HCT116 (cell line): ENCODE measurements around the gene CDK4. TPM values are rescaled to one million over a fixed set of nuclear protein-coding genes. Genes with fewer than 3 reads are reported as not detected.

ENCODE experiments used
- ATAC-seq: fragments of 200-7000 bp; cut with Tn5 transposase; 2 replicates; pipeline ENCODE4 v1.9.1; 2020; ENCODE audit warnings: mild to moderate bottlenecking, moderate library complexity
- BruUV-seq: library from RNA; stranded (reverse); fragments of 400-500 nt; replicated peaks from 2 replicates; lab custom pipeline; 2021; lab: Mats Ljungman, UMichigan
- CTCF ChIA-PET: fragments of 300-600 bp; sonication (Branson Sonifier 250); formaldehyde crosslinking; loops from one replicate; lab custom pipeline; 2021; ENCODE audit warnings: antibody characterized with exemption; lab: Charles Lee
- POLR2A ChIA-PET: fragments of 300-600, 350-600 bp; sonication (Branson Sonifier 250); formaldehyde crosslinking; loops from one replicate; lab custom pipeline; 2021; ENCODE audit warnings: antibody characterized with exemption; lab: Charles Lee
- RAD21 ChIA-PET, 2 experiments: fragments of 300-600 bp; sonication (Branson Sonifier 250); formaldehyde crosslinking; loops; one replicate each; lab custom pipeline; 2023; ENCODE audit warnings: low total read pairs in 2 of 2; ENCODE audit not compliant: uncharacterized antibody in 2 of 2, unreplicated experiment in 2 of 2, low non-redundant PET in 1 of 2; lab: Charles Lee
- DNase-seq: peaks from one replicate; pipeline ENCODE4 v3.0.0-alpha.2; 2010; ENCODE audit warnings: low read depth, low spot score
- H2AFZ ChIP-seq: fragments of 200-600 bp; shearing (Covaris generic), sonication (generic); 2 replicates; pipeline ENCODE4 v1.6.1; 2017; ENCODE audit warnings: low read depth, mixed run types, mixed read lengths, antibody characterized with exemption, low read length; ENCODE audit not compliant: poor library complexity, severe bottlenecking
- H3K27ac ChIP-seq: 2 replicates; pipeline ENCODE4 v1.5.1; 2012; ENCODE audit warnings: low read depth, low read length
- H3K27me3 ChIP-seq: fragments of 200-600 bp; sonication (generic); 2 replicates; pipeline ENCODE4 v1.6.1; 2016; ENCODE audit warnings: mixed run types, low read length, mixed read lengths; ENCODE audit not compliant: insufficient read depth
- H3K36me3 ChIP-seq, 2 experiments: fragments of 200-500 bp in 1 of 2; fragments of 200-600 bp in 1 of 2; sonication (Bioruptor generic) in 1 of 2; sonication (generic) in 1 of 2; 2 replicates each; pipeline versions ENCODE4 v1.5.1 to v1.6.1; 2014 to 2016; ENCODE audit warnings: low read length in 2 of 2, inconsistent platforms in 1 of 2, mixed read lengths in 1 of 2, mixed run types in 1 of 2; ENCODE audit not compliant: insufficient read depth in 2 of 2, control insufficient read depth in 1 of 2
- H3K4me1 ChIP-seq, 2 experiments: fragments of 200-600 bp in 1 of 2; sonication (generic) in 1 of 2; 2 replicates each; pipeline versions ENCODE4 v1.5.1 to v1.6.1; 2012 to 2017; ENCODE audit warnings: low read length in 2 of 2, inconsistent platforms in 1 of 2, mild to moderate bottlenecking in 1 of 2, mixed read lengths in 1 of 2, mixed run types in 1 of 2, moderate library complexity in 1 of 2; ENCODE audit not compliant: insufficient read depth in 2 of 2, control insufficient read depth in 1 of 2
- H3K4me2 ChIP-seq: fragments of 200-600 bp; sonication (generic); 2 replicates; pipeline ENCODE4 v1.6.1; 2017; ENCODE audit warnings: mixed run types, low read length, mixed read lengths
- H3K4me3 ChIP-seq, 2 experiments: fragments of 200-600 bp in 1 of 2; sonication (generic) in 1 of 2; replicated peaks in 1 of 2; 2 replicates each; pipeline ENCODE4 v1.5.1; 2011 to 2016; ENCODE audit warnings: low read length in 2 of 2, control low read depth in 1 of 2, low read depth in 1 of 2, mild to moderate bottlenecking in 1 of 2, mixed read lengths in 1 of 2, mixed run types in 1 of 2
- H3K79me2 ChIP-seq: fragments of 200-600 bp; sonication (generic); 2 replicates; pipeline ENCODE4 v1.6.1; 2017; ENCODE audit warnings: mild to moderate bottlenecking, mixed run types, low read length, moderate library complexity, mixed read lengths; ENCODE audit not compliant: insufficient read depth
- H3K9ac ChIP-seq: fragments of 200-600 bp; sonication (generic); 2 replicates; pipeline ENCODE4 v1.6.1; 2016; ENCODE audit warnings: low read length, mixed read lengths
- H3K9me2 ChIP-seq: fragments of 200-600 bp; sonication (generic), shearing (Covaris generic); 2 replicates; pipeline ENCODE4 v1.6.1; 2017; ENCODE audit warnings: mixed run types, mild to moderate bottlenecking, moderate library complexity; ENCODE audit not compliant: insufficient read depth
- H3K9me3 ChIP-seq, 2 experiments: fragments of 200-500 bp in 1 of 2; fragments of 200-600 bp in 1 of 2; sonication (Bioruptor generic) in 1 of 2; sonication (generic) in 1 of 2; 2 replicates each; pipeline ENCODE4 v1.6.1; 2014 to 2017; ENCODE audit warnings: low read length in 2 of 2, mixed read lengths in 2 of 2, inconsistent platforms in 1 of 2, low read depth in 1 of 2, mild to moderate bottlenecking in 1 of 2, mixed run types in 1 of 2, moderate library complexity in 1 of 2; ENCODE audit not compliant: control insufficient read depth in 1 of 2, insufficient read depth in 1 of 2
- H4K20me1 ChIP-seq: fragments of 200-600 bp; sonication (generic), shearing (Covaris generic); 2 replicates; pipeline ENCODE4 v1.6.1; 2017; ENCODE audit warnings: mixed run types, mild to moderate bottlenecking, moderate library complexity; ENCODE audit not compliant: insufficient read depth
- ATF3 ChIP-seq: IDR thresholded peaks from 2 replicates; pipeline ENCODE4 v1.6.1; 2012
- CBX3 ChIP-seq: IDR thresholded peaks from 2 replicates; pipeline ENCODE4 v1.6.1; 2012; ENCODE audit warnings: low read depth
- CTCF ChIP-seq, 3 experiments: fragments of 200-600 bp in 1 of 3; sonication (generic) in 1 of 3; IDR thresholded peaks in 2 of 3; conservative IDR thresholded peaks in 1 of 3; 2 replicates each; pipeline ENCODE4 v1.5.1; 2012 to 2017; ENCODE audit warnings: low read depth in 2 of 3, low read length in 2 of 3, antibody characterized with exemption in 1 of 3, borderline replicate concordance in 1 of 3, control low read depth in 1 of 3, mild to moderate bottlenecking in 1 of 3, mixed read lengths in 1 of 3, mixed run types in 1 of 3, moderate library complexity in 1 of 3; ENCODE audit not compliant: insufficient read depth in 1 of 3
- EGR1 ChIP-seq: IDR thresholded peaks from 2 replicates; pipeline ENCODE4 v1.6.1; 2012; ENCODE audit warnings: low read depth
- EZH2 ChIP-seq: fragments of 200-600 bp; sonication (generic); IDR thresholded peaks from 2 replicates; pipeline ENCODE4 v1.6.1; 2017; ENCODE audit warnings: antibody characterized with exemption, mixed run types
- MAX ChIP-seq: IDR thresholded peaks from 2 replicates; pipeline ENCODE4 v1.6.1; 2012
- POLR2A ChIP-seq: IDR thresholded peaks from 2 replicates; pipeline ENCODE4 v1.7.0; 2011; ENCODE audit warnings: borderline replicate concordance; ENCODE audit not compliant: insufficient read depth, insufficient read length; ENCODE audit errors: extremely low read depth
- SIN3A ChIP-seq: IDR thresholded peaks from 2 replicates; pipeline ENCODE4 v1.6.1; 2012; ENCODE audit warnings: low read depth
- SP1 ChIP-seq: IDR thresholded peaks from 2 replicates; pipeline ENCODE4 v1.6.1; 2012; ENCODE audit warnings: low read depth
- YY1 ChIP-seq: IDR thresholded peaks from 2 replicates; pipeline ENCODE4 v1.6.1; 2011; ENCODE audit warnings: low read length, low read depth, moderate library complexity, mild to moderate bottlenecking; ENCODE audit not compliant: insufficient replicate concordance; ENCODE audit errors: extremely low read depth
- ZBTB33 ChIP-seq: IDR thresholded peaks from 2 replicates; pipeline ENCODE4 v1.6.1; 2011; ENCODE audit warnings: mild to moderate bottlenecking, low read length, moderate library complexity; ENCODE audit not compliant: insufficient replicate concordance; ENCODE audit errors: extremely low read depth
- ZFX ChIP-seq: fragments of 450-650 bp; IDR thresholded peaks from 2 replicates; pipeline ENCODE4 v1.6.1; 2017
- intact Hi-C: fragments of 100-400 bp; cut with micrococcal nuclease; formaldehyde crosslinking; loops from 2 replicates; pipeline ENCODE4 v1.10.0; 2022
- total RNA-seq: library from RNA; stranded (reverse); gene quantifications from one replicate; pipeline ENCODE4 v1.2.1, GENCODE V29; 2021; ENCODE audit not compliant: unreplicated experiment

Gene CDK4
- total RNA-seq, 1 experiment from 2014 or later = 206 TPM

GRCh38 chr12:57781801-57782200 lies 29.7 kb upstream of the CDK4 start:
- H3K27me3 ChIP-seq = no peaks in the 10 kb centered on the region
- no peak overlapping the region for H3K4me2 ChIP-seq
- H3K27ac ChIP-seq = no peak overlapping the region
- ChIA-PET CTCF (interaction anchor here (1.2 kb wide), 1 partner anchor 10 kb away, joined by 6 read pairs; the partner anchor contains the start of genes EEF1AKMT3 and METTL1), RAD21 (no interaction called here), POLR2A (interaction anchor here (1.7 kb wide), 1 partner anchor 15 kb away, joined by 5 read pairs; the partner anchor contains the start of gene CYP27B1)
- no peak for TF ChIP-seq MAX
- no peak for TF ChIP-seq YY1
- TF ChIP-seq EGR1 = no peak
- TF ChIP-seq ZFX = no peak
- no peak for TF ChIP-seq SP1
- TF ChIP-seq SIN3A = no peak
- H2AFZ ChIP-seq = no peak overlapping the region
- H3K79me2 ChIP-seq = peaks cover 40% of the 10 kb centered on the region
- H4K20me1 ChIP-seq = no peaks in the 10 kb centered on the region
- DNase-seq (no peak), ATAC-seq (no peak)
- H3K9me3 ChIP-seq = no peaks in the 10 kb centered on the region
- H3K9ac ChIP-seq = 0 out of 2 replicates have a peak overlapping the region, but pooled peaks have one; percentile 1
- no peaks in the 10 kb centered on the region for H3K9me2 ChIP-seq
- no peak overlapping the region for H3K4me3 ChIP-seq
- intact Hi-C loops = loop anchor here (1.0 kb wide), 1 partner anchor 10 kb away; the partner anchor contains the start of genes EEF1AKMT3 and METTL1
- peaks cover 6 to 10% of the 10 kb centered on the region in 2 experiments for H3K4me1 ChIP-seq
- H3K36me3 ChIP-seq = peaks cover 8 to 14% of the 10 kb centered on the region in 2 experiments; a peak in 3 of 4 replicates
- no TSS peak for BruUV-seq

- DNase-seq (no peak), ATAC-seq (no peak)
- Histone ChIP-seq H3K9ac (no peak overlapping the region), H3K9me2 (no peaks in the 10 kb centered on the region), H2AFZ (no peak overlapping the region), H3K36me3 (peaks cover 3 to 9% of the 10 kb centered on the region in 2 experiments; a peak in 3 of 4 replicates), H3K9me3 (no peaks in the 10 kb centered on the region), H3K4me1 (peaks cover 6 to 10% of the 10 kb centered on the region in 2 experiments), H3K27me3 (no peaks in the 10 kb centered on the region), H3K4me3 (no peak overlapping the region), H3K79me2 (peaks cover 35% of the 10 kb centered on the region), H3K4me2 (no peak overlapping the region), H3K27ac (no peak overlapping the region), H4K20me1 (no peaks in the 10 kb centered on the region)
- intact Hi-C loops = no loop called here
- ChIA-PET CTCF (interaction anchor here (1.2 kb wide), 1 partner anchor 9 kb away, joined by 6 read pairs; the partner anchor contains the start of genes EEF1AKMT3 and METTL1), POLR2A (interaction anchor here (1.7 kb wide), 1 partner anchor 14 kb away, joined by 5 read pairs; the partner anchor contains the start of gene CYP27B1), RAD21 (interaction anchor here in 1 of 2 experiments (0.7 kb wide), 1 partner anchor 11 kb away, joined by 3 read pairs; no protein-coding TSS in a partner anchor)
- no TSS peak for BruUV-seq
- TF ChIP-seq ZBTB33 (no peak), POLR2A (no peak), EZH2 (no peak), CTCF (IDR thresholded peaks at IDR 0.05 in 2 of 3, conservative IDR thresholded peaks at IDR 0.05 in 1 of 3; ENCODE audit: borderline replicate concordance in 1 of 3, insufficient read depth in 1 of 3, low read depth in 2 of 3, low read length in 2 of 3) (no peak), YY1 (no peak), ATF3 (no peak), CBX3 (no peak), MAX (no peak)
These were observed 29.1 kb upstream of the CDK4 start for GRCh38 chr12:57781244-57781643.
